GM19351 (cell line): ENCODE results near the gene SLC38A10.

Source experiments
- ATAC-seq: cut with Tn5 transposase; IDR thresholded peaks from one replicate; pipeline ENCODE4 v1.9.1; 2021; ENCODE audit warnings: mild to moderate bottlenecking, moderate library complexity; ENCODE audit not compliant: unreplicated experiment

SLC38A10 gene

GRCh38 chr17:81244358-81245023 is 50.6 kb downstream of the SLC38A10 start:
- ATAC-seq = no peak

- ATAC-seq = no peak
These were observed 51.8 kb downstream of the SLC38A10 start for GRCh38 chr17:81243333-81243664.

GRCh38 chr17:81242421-81243332 is 52.4 kb downstream of the SLC38A10 start:
- ATAC-seq = no peak

- ATAC-seq = no peak
These were observed 53.3 kb downstream of the SLC38A10 start for GRCh38 chr17:81241648-81242420.

GRCh38 chr17:81241203-81241602 is 53.9 kb downstream of the SLC38A10 start:
- no peak for ATAC-seq

- no peak for ATAC-seq
These were observed 54.3 kb downstream of the SLC38A10 start for GRCh38 chr17:81240761-81241160.

GRCh38 chr17:81239714-81240555 is 55.2 kb downstream of the SLC38A10 start:
- no peak for ATAC-seq

- peak; percentile 90 for ATAC-seq
These were observed 56.0 kb downstream of the SLC38A10 start, which contains the start of the genes NDUFAF8 and TEPSIN for GRCh38 chr17:81238815-81239713. Gene NDUFAF8, plus strand, starts transcription at chr17:81239318. Its CDS starts 46 bp downstream, at chr17:81239364. Gene TEPSIN, minus strand, starts transcription at chr17:81239055. Its CDS starts 22 bp downstream, at chr17:81239033.

- ATAC-seq = no peak
These were observed 56.7 kb downstream of the SLC38A10 start for GRCh38 chr17:81238490-81238814.

- no peak for ATAC-seq
These were observed 57.3 kb downstream of the SLC38A10 start for GRCh38 chr17:81237591-81238489.

GRCh38 chr17:81236784-81237183 is 58.3 kb downstream of the SLC38A10 start:
- ATAC-seq = no peak

GRCh38 chr17:81235822-81236740 is 59.0 kb downstream of the SLC38A10 start:
- no peak for ATAC-seq

GRCh38 chr17:81234940-81235821 is 59.9 kb downstream of the SLC38A10 start:
- no peak for ATAC-seq

- ATAC-seq = no peak
These were observed 60.6 kb downstream of the SLC38A10 start for GRCh38 chr17:81234506-81234855.

GRCh38 chr17:81233811-81234505 is 61.1 kb downstream of the SLC38A10 start:
- no peak for ATAC-seq

- ATAC-seq = no peak
These were observed 61.8 kb downstream of the SLC38A10 start for GRCh38 chr17:81233316-81233715.
